SHP77 (cell line): Measurements from ENCODE around the gene TMPRSS9.
"Not testable (repeated sequence)": the region's sequence is repeated elsewhere in the genome, so short reads cannot be mapped to it uniquely, and the experiment has no call there.

Experiments
- DNase-seq, 2 experiments: peaks; one replicate each; lab custom pipeline; 2025; lab: John Stamatoyannopoulos, UW

The TMPRSS9 gene

GRCh38 chr19:2462635-2463421, 102.8 kb downstream of the TMPRSS9 start:
- DNase-seq, result no peak

- not testable (repeated sequence) for DNase-seq
Measured at GRCh38 chr19:2463694-2464093, 103.6 kb downstream of the TMPRSS9 start.

GRCh38 chr19:2464389-2464788, 104.3 kb downstream of the TMPRSS9 start:
- DNase-seq, result no peak

- DNase-seq, result no peak
Measured at GRCh38 chr19:2468596-2468995, 108.5 kb downstream of the TMPRSS9 start.

- DNase-seq, result no peak
Measured at GRCh38 chr19:2469102-2469914, 109.2 kb downstream of the TMPRSS9 start.

- DNase-seq, result not testable (repeated sequence)
Measured at GRCh38 chr19:2469915-2470200, 109.8 kb downstream of the TMPRSS9 start.

- DNase-seq, result peak; percentile 52 to 71
Measured at GRCh38 chr19:2474232-2475017, 114.4 kb downstream of the TMPRSS9 start.

GRCh38 chr19:2475018-2475701, 115.1 kb downstream of the TMPRSS9 start:
- no peak for DNase-seq
